Astrocyte (in vitro differentiated cells and primary cell): Measurements from ENCODE around the gene EMC8.

Experiments used
- EZH2 ChIP-seq: IDR thresholded peaks from 2 replicates; pipeline ENCODE4 v1.6.1; 2012; ENCODE audit warnings: mild to moderate bottlenecking, low read length, inconsistent platforms; ENCODE audit not compliant: insufficient read depth
- TF ChIP-seq, protein P1 (sequence below): IDR thresholded peaks from 2 replicates; pipeline ENCODE4 v1.5.1; 2011; ENCODE audit warnings: low read depth, mild to moderate bottlenecking, inconsistent platforms, low read length, moderate library complexity; ENCODE audit not compliant: insufficient read depth

DNA sequence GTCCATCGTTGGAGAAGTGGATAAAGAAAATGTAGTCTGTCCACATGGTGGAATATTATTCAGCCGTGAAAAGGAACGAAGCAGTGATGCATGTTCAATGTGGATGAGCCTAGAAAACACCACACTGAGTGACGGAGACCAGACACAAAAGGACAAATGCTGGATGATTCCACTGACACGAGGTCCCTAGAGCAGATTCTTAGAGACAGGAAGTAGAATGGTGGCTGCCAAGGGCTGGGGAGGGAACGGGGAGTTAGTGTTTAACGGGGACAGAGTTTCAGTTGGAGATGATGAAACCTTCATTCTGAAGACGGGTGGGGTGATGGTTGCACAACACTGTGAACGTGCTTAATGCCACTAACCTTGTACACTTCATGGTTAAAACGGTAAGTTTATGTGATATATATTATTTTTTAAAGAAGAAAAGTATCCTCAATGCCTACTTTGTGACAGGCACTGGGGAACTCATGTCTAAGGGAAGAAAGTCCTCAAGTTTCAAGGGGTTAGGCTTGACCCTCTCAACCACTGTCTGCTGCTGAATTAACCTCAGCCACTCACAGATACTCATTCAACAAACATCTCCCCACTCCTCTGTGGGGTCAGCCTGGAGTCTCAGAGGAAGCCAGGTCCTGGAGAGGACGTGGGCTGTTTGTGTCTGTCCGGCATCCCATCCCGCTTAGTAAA is 66.0 kb downstream of the EMC8 start:
- TF ChIP-seq, protein P1, sequence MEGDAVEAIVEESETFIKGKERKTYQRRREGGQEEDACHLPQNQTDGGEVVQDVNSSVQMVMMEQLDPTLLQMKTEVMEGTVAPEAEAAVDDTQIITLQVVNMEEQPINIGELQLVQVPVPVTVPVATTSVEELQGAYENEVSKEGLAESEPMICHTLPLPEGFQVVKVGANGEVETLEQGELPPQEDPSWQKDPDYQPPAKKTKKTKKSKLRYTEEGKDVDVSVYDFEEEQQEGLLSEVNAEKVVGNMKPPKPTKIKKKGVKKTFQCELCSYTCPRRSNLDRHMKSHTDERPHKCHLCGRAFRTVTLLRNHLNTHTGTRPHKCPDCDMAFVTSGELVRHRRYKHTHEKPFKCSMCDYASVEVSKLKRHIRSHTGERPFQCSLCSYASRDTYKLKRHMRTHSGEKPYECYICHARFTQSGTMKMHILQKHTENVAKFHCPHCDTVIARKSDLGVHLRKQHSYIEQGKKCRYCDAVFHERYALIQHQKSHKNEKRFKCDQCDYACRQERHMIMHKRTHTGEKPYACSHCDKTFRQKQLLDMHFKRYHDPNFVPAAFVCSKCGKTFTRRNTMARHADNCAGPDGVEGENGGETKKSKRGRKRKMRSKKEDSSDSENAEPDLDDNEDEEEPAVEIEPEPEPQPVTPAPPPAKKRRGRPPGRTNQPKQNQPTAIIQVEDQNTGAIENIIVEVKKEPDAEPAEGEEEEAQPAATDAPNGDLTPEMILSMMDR, result no peak
- TF ChIP-seq EZH2, result no peak
